Rectal smooth muscle tissue (tissue), 1 donor: ENCODE data around the gene ATP6V1G1.
"Not testable (repeated sequence)": the region's sequence is repeated elsewhere in the genome, so short reads cannot be mapped to it uniquely, and the experiment has no call there.

Source experiments
- H3K27ac ChIP-seq: one replicate; pipeline ENCODE4 v1.7.0; 2013; ENCODE audit warnings: low read depth, low read length, inconsistent platforms
- H3K27me3 ChIP-seq: one replicate; pipeline ENCODE4 v1.7.0; 2013; ENCODE audit warnings: low read length; ENCODE audit not compliant: control insufficient read depth, insufficient read depth
- H3K36me3 ChIP-seq: one replicate; pipeline ENCODE4 v1.7.0; 2013; ENCODE audit warnings: low read length; ENCODE audit not compliant: control insufficient read depth, insufficient read depth
- H3K4me1 ChIP-seq: one replicate; pipeline ENCODE4 v1.7.0; 2013; ENCODE audit warnings: low read length; ENCODE audit not compliant: control insufficient read depth, insufficient read depth
- H3K4me3 ChIP-seq: one replicate; pipeline ENCODE4 v1.7.0; 2013; ENCODE audit warnings: low read length
- H3K9ac ChIP-seq: one replicate; pipeline ENCODE4 v1.7.0; 2013; ENCODE audit warnings: low read length

Gene ATP6V1G1

GRCh38 chr9:114559830-114560513, 27.6 kb upstream of the ATP6V1G1 start:
- Histone ChIP-seq H3K27ac (no peak overlapping the region), H3K36me3 (no peaks in the 10 kb centered on the region), H3K4me1 (no peaks in the 10 kb centered on the region), H3K9ac (no peak overlapping the region), H3K4me3 (no peak overlapping the region), H3K27me3 (no peaks in the 10 kb centered on the region)

GRCh38 chr9:114560956-114561355, 26.6 kb upstream of the ATP6V1G1 start:
- H3K4me3 ChIP-seq: no peak overlapping the region
- H3K36me3 ChIP-seq: no peaks in the 10 kb centered on the region
- no peaks in the 10 kb centered on the region for H3K4me1 ChIP-seq
- H3K27ac ChIP-seq: no peak overlapping the region
- H3K9ac ChIP-seq: no peak overlapping the region
- H3K27me3 ChIP-seq: no peaks in the 10 kb centered on the region

- no peak overlapping the region for H3K9ac ChIP-seq
- H3K4me3 ChIP-seq: no peak overlapping the region
- no peaks in the 10 kb centered on the region for H3K27me3 ChIP-seq
- H3K27ac ChIP-seq: no peak overlapping the region
- no peaks in the 10 kb centered on the region for H3K4me1 ChIP-seq
- no peaks in the 10 kb centered on the region for H3K36me3 ChIP-seq
These were observed 25.8 kb upstream of the ATP6V1G1 start for GRCh38 chr9:114561771-114562170.

DNA sequence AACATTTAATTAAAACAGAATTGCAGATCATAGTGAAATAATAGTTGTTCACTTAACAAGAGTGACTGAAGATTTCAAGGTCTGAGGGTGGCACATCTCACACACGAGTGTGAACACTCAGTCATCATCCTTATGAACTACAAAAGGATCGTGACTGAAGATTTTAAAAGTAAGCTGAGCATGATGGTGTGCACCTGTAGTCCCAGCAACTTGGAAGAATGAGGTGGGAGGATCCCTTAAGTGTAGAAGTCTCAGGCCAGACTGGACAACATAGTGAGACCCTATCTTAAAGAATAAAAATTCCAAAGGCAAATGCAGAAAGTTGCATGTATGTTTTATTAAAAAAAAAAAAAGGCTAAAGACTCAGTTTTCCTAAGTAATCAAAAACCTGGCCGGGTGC, 22.4 kb upstream of the ATP6V1G1 start:
- Histone ChIP-seq H3K27me3 (no peaks in the 10 kb centered on the region), H3K9ac (no peak overlapping the region), H3K4me1 (no peaks in the 10 kb centered on the region), H3K4me3 (no peak overlapping the region), H3K36me3 (no peaks in the 10 kb centered on the region), H3K27ac (no peak overlapping the region)

DNA sequence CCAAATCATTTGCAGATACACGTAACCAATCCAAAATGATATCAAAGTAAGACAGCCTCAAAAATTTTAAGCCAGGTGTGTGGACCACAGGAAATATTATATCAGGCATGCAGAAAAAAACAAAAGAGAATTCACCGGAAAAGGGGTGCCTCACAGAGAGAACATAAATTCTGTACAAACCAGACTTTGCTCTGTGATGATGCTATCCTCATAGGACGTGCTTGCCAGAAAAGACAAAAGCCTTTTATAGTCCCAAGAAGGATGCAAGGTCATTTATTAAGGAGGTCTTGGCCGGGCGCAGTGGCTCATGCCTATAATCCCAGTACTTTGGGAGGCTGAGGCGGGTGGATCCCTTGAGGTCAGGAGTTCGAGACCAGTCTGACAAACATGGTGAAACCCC, 16.8 kb upstream of the ATP6V1G1 start:
- H3K27ac ChIP-seq: no peak overlapping the region
- H3K4me1 ChIP-seq: no peaks in the 10 kb centered on the region
- no peaks in the 10 kb centered on the region for H3K27me3 ChIP-seq
- H3K9ac ChIP-seq: no peak overlapping the region
- H3K4me3 ChIP-seq: no peak overlapping the region
- H3K36me3 ChIP-seq: no peaks in the 10 kb centered on the region

DNA sequence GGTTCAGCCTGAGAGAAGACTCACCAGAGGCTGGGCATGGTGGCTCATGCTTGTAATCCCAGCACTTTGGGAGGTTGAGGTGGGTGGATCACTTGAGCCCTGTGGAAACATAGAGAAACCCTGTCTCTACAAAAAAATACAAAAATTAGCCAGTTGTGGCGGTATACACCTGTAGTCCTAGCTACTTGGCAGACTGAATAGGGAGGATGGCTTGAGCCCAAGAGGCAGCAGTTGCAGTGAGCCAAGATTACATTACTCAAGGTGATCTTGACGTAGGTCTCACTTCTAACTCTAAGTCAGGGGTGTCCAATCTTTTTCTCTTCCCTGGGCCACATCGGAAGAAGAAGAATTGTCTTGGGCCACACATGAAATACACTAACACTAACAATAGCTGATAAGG, 16.2 kb upstream of the ATP6V1G1 start:
- Histone ChIP-seq H3K4me3 (no peak overlapping the region), H3K27ac (no peak overlapping the region), H3K4me1 (no peaks in the 10 kb centered on the region), H3K36me3 (no peaks in the 10 kb centered on the region), H3K9ac (no peak overlapping the region), H3K27me3 (no peaks in the 10 kb centered on the region)

GRCh38 chr9:114572199-114572598, 15.4 kb upstream of the ATP6V1G1 start:
- Histone ChIP-seq H3K27me3 (no peaks in the 10 kb centered on the region), H3K9ac (no peak overlapping the region), H3K36me3 (no peaks in the 10 kb centered on the region), H3K4me1 (no peaks in the 10 kb centered on the region), H3K27ac (no peak overlapping the region), H3K4me3 (no peak overlapping the region)

DNA sequence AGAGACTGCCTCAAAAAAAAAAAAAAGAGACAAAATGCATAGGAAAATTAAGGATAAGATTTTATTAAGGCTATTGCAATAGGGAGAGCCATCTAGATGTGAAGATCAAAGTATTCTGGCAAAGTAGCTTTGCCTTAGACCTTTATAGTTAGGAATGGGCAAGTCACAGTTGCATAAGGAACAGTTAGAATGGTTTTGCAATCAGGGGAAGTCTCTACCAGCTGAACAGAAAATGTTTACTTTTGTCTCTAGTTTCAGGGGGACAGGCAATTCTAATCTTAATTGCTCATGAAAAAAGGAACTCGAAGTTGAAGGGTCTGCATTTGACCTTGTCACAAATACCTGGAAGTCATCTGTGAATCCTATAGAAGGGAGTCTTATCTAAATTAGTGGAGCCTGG, 13.1 kb upstream of the ATP6V1G1 start:
- no peaks in the 10 kb centered on the region for H3K4me1 ChIP-seq
- no peak overlapping the region for H3K4me3 ChIP-seq
- no peaks in the 10 kb centered on the region for H3K27me3 ChIP-seq
- no peaks in the 10 kb centered on the region for H3K36me3 ChIP-seq
- no peak overlapping the region for H3K27ac ChIP-seq
- H3K9ac ChIP-seq: no peak overlapping the region

DNA sequence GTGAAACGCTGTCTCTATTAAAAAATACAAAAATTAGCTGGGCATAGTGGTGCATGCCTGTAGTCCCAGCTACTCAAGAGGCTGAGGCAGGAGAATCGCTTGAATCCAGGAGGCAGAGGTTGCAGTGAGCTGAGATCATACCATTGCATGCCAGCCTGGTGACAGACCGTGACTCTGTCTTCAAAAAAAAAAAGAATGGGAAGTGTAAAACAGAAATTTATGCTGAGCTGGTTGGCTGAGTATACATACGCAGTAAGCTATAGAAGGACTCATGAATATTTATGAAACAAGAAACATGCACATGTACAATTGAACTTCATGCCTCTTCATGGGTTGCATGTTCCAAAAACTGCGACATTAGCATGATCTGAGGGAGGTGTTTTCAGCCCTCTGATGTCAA, 10.8 kb upstream of the ATP6V1G1 start:
- not testable (repeated sequence) for H3K9ac ChIP-seq, H3K4me1 ChIP-seq, H3K4me3 ChIP-seq, H3K27ac ChIP-seq, H3K36me3 ChIP-seq, H3K27me3 ChIP-seq

GRCh38 chr9:114578134-114578533, 9.4 kb upstream of the ATP6V1G1 start:
- H3K4me3 ChIP-seq, H3K27me3 ChIP-seq, H3K9ac ChIP-seq, H3K36me3 ChIP-seq, H3K27ac ChIP-seq, H3K4me1 ChIP-seq: not testable (repeated sequence)

- Histone ChIP-seq H3K9ac (no peak overlapping the region), H3K36me3 (no peaks in the 10 kb centered on the region), H3K4me1 (no peaks in the 10 kb centered on the region), H3K4me3 (no peak overlapping the region), H3K27me3 (no peaks in the 10 kb centered on the region), H3K27ac (no peak overlapping the region)
These were observed 6.9 kb upstream of the ATP6V1G1 start for GRCh38 chr9:114580609-114581193.

- Histone ChIP-seq H3K36me3 (no peaks in the 10 kb centered on the region), H3K27ac (no peak overlapping the region), H3K4me3 (no peak overlapping the region), H3K27me3 (no peaks in the 10 kb centered on the region), H3K4me1 (peaks cover 2% of the 10 kb centered on the region), H3K9ac (no peak overlapping the region)
These were observed 4.0 kb upstream of the ATP6V1G1 start for GRCh38 chr9:114583371-114584155.
